Muscle layer of colon (tissue), 2 donors: ENCODE measurements around the gene RUBCNL.
A peak's percentile ranks its signal among the peaks of the same experiment; 100 is the strongest.
"Not testable (repeated sequence)": the region's sequence is repeated elsewhere in the genome, so short reads cannot be mapped to it uniquely, and the experiment has no call there.

Source experiments
- H3K27ac ChIP-seq: one replicate; pipeline ENCODE4 v1.7.0; 2013; ENCODE audit warnings: low read depth, mild to moderate bottlenecking, low read length, moderate library complexity
- H3K27me3 ChIP-seq, 2 donors: one replicate each; pipeline ENCODE4 v1.7.0; 2013; ENCODE audit warnings: low read length in 2 of 2, mild to moderate bottlenecking in 2 of 2; ENCODE audit not compliant: insufficient read depth in 2 of 2, control insufficient read depth in 1 of 2
- H3K36me3 ChIP-seq: one replicate; pipeline ENCODE4 v1.7.0; 2013; ENCODE audit warnings: mild to moderate bottlenecking, low read length; ENCODE audit not compliant: insufficient read depth
- H3K4me1 ChIP-seq: one replicate; pipeline ENCODE4 v1.7.0; 2013; ENCODE audit warnings: mild to moderate bottlenecking, low read length; ENCODE audit not compliant: insufficient read depth
- H3K4me3 ChIP-seq, 2 donors: one replicate each; pipeline ENCODE4 v1.7.0; 2013; ENCODE audit warnings: low read length in 2 of 2, low read depth in 1 of 2, mild to moderate bottlenecking in 1 of 2, moderate library complexity in 1 of 2
- H3K9ac ChIP-seq: one replicate; pipeline ENCODE4 v1.7.0; 2013; ENCODE audit warnings: low read length
- H3K9me3 ChIP-seq: one replicate; pipeline ENCODE4 v1.7.0; 2013; ENCODE audit warnings: mild to moderate bottlenecking, low read length
- donor health status: abdominal sarcoma.
- donor health status: Adenocarcinoma of cecum.

Gene RUBCNL, protein sequence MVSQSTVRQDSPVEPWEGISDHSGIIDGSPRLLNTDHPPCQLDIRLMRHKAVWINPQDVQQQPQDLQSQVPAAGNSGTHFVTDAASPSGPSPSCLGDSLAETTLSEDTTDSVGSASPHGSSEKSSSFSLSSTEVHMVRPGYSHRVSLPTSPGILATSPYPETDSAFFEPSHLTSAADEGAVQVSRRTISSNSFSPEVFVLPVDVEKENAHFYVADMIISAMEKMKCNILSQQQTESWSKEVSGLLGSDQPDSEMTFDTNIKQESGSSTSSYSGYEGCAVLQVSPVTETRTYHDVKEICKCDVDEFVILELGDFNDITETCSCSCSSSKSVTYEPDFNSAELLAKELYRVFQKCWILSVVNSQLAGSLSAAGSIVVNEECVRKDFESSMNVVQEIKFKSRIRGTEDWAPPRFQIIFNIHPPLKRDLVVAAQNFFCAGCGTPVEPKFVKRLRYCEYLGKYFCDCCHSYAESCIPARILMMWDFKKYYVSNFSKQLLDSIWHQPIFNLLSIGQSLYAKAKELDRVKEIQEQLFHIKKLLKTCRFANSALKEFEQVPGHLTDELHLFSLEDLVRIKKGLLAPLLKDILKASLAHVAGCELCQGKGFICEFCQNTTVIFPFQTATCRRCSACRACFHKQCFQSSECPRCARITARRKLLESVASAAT

DNA sequence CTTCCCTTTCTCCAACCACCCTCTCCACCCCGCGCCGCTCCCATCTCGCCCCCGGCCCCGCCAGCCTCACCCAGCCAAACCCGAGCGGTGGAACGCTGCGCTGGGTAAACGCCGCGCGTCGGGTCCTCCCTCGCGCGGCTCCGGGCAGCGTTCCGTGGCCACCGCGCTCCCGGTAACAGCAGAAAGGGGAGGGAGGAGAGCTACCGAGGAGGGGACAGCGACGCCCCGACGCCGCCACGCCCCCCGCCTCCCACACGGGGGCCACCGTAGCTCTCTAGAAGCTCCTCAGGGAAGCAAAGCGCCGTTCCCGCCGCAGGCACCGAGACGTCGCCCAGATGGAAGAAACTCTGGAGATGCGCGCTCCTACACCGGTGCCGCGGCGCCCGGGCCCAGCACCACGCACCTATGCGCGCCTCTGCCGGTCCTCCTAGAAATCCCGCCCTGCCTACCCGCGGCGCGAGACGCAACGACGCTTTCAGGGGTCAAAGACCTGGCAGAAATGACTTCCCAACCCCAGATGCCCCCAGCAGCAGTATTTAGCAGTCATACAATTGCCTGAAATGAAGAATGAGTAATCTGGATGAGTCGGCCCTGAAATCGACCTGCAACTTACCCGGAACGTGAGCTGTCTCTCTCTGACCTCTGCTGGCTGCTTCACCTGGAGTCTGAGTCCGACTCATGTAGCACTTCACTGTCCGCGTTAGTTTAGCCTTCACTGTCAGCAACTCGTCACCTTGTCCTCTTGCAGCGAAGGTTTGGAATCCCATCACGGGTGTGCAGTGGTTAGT is at the start of gene RUBCNL:
Gene RUBCNL (minus strand): TSS at position 189 of the 788 bp plus-strand sequence. CDS start 14,777 bp downstream, outside the sequence.
- Histone ChIP-seq H3K9ac (no peak within 1 kb of the TSS), H3K27ac (peak within 1 kb of the TSS; percentile 52), H3K36me3 (no peaks in the 10 kb centered on the region), H3K4me3 (peak within 1 kb of the TSS; percentile 5 to 50), H3K9me3 (no peaks in the 10 kb centered on the region), H3K4me1 (no peaks in the 10 kb centered on the region), H3K27me3 (peaks cover 0 to 10% of the 10 kb centered on the region in 2 donors)

DNA sequence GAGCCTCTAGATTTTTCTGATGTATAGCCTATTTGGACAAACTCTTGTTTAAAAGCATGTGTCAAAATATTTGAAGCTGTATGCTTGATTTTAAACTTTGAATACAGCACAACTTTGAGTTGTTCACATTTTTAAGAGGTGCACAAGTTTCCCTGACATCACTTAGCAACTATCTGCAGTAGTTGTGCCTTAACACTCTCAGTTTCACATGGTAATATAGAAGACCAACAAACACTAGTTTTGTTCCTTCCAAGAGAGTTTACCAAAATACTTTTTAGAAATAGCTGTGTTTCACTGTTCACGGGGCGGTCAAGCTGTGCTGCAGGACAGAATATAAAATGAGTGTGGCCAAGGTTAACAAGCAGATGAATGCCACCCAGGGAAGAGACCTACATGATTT is 42.5 kb upstream of the RUBCNL start:
- not testable (repeated sequence) for H3K4me1 ChIP-seq, H3K36me3 ChIP-seq, H3K27ac ChIP-seq, H3K9ac ChIP-seq, H3K27me3 ChIP-seq, H3K9me3 ChIP-seq, H3K4me3 ChIP-seq

DNA sequence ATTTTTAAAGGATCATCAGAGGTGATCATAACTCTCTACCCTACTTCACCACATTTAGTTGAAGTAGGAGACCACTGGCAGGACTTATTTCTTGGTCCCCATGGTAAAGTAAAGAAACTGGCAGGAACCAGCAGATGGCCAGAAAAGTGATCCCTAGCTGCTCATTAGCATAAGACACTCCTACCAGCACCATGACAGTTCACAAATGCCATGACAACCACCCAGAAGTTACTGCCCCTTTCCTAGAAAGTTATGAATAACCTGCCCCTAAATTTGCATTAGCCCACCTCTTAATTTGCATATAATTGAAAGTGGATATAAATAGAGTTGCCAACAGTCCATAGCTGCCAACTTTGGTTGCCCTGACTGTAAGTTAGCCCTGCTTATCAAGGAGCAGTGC is 18.4 kb upstream of the RUBCNL start:
- no peak overlapping the region for H3K27ac ChIP-seq
- H3K4me3 ChIP-seq, result no peak overlapping the region
- no peak overlapping the region for H3K9ac ChIP-seq
- H3K4me1 ChIP-seq, result no peaks in the 10 kb centered on the region
- no peaks in the 10 kb centered on the region for H3K9me3 ChIP-seq
- H3K27me3 ChIP-seq, result no peaks in the 10 kb centered on the region
- no peaks in the 10 kb centered on the region for H3K36me3 ChIP-seq

DNA sequence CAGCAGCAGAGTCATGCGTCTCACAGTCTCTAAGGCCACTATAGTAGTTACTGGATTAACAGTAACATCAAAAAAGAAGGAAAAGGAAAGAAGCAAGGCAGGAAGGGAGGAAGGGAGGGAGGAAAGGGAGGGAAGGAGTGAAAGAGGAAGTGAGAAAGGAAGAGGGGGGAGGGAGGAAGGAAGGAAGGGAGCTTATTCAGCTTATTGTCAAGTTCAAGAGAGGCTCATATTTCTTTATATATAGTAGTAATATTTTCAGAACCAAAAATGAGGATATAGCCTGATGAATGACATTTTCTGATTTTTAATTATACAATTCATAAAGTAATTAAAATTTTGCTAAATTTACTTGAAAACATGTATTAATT is 17.7 kb upstream of the RUBCNL start:
- Histone ChIP-seq H3K4me1 (no peaks in the 10 kb centered on the region), H3K27me3 (no peaks in the 10 kb centered on the region), H3K9ac (no peak overlapping the region), H3K36me3 (no peaks in the 10 kb centered on the region), H3K4me3 (no peak overlapping the region), H3K9me3 (no peaks in the 10 kb centered on the region), H3K27ac (peak overlapping the region; percentile 23)

DNA sequence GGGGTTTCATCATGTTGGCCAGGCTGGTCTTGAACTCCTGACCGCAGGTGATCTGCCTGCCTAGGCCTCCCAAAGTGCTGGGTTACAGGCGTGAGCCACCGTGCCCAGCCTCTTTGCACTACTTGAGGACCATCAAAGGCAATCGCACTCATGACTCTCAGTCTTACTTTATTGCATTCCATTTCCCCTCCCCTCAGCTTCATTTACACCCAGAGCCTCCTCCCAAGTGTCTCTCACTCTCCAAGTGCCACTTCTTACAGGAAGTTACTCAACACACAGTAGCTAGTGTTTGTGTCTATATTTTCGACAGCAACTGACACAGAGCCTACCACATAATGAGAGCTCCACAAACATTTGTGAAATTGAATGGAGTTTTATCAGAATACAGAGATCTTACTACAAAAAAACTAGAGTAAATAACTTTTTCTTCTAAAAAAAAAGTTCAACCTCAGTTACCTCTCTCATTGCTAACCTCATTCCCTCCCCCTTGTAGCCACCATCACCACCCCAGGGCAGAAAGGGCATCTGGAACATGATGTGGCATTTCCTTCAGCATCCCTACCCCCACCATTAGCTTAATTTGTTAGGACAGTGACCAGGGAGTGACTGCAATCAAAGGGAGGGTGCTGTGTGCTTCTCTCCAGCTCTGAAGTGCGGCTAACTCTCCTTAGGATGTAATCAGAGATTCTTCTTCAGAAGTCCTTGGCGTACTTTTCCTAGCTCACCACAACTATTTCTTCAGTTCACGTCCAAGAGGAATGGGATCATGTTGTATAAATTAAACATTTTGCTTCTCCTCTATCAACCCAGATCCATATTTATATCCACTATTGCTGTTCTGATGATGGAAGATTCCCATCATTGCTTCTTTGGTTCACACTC is 17.0 kb upstream of the RUBCNL start:
- no peak overlapping the region for H3K4me3 ChIP-seq
- H3K27ac ChIP-seq, result no peak overlapping the region
- no peaks in the 10 kb centered on the region for H3K9me3 ChIP-seq
- no peak overlapping the region for H3K9ac ChIP-seq
- no peaks in the 10 kb centered on the region for H3K27me3 ChIP-seq
- H3K36me3 ChIP-seq, result no peaks in the 10 kb centered on the region
- no peaks in the 10 kb centered on the region for H3K4me1 ChIP-seq

DNA sequence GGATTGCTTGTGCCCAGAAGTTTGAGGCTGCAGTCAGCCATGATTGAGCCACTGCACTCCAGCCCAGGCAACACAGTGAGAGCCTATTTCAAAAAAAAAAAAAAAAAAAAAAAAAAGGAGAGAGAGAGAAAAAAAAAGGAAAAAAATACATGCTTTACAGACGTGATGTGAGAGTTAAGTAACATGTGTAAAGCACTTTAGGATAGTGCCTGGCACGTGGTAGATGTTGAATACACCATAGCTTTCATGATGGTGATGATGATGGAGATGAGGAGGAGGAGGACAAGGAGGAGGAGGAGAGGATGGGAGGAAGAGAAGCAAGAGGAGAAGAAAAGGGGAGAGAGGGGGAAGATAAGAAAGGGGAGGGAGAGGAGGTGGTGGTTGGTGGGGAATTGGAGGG is 15.1 kb upstream of the RUBCNL start:
- no peak overlapping the region for H3K4me3 ChIP-seq
- H3K36me3 ChIP-seq, result no peaks in the 10 kb centered on the region
- no peaks in the 10 kb centered on the region for H3K27me3 ChIP-seq
- H3K4me1 ChIP-seq, result no peaks in the 10 kb centered on the region
- H3K9me3 ChIP-seq, result no peaks in the 10 kb centered on the region
- H3K9ac ChIP-seq, result no peak overlapping the region
- H3K27ac ChIP-seq, result no peak overlapping the region

DNA sequence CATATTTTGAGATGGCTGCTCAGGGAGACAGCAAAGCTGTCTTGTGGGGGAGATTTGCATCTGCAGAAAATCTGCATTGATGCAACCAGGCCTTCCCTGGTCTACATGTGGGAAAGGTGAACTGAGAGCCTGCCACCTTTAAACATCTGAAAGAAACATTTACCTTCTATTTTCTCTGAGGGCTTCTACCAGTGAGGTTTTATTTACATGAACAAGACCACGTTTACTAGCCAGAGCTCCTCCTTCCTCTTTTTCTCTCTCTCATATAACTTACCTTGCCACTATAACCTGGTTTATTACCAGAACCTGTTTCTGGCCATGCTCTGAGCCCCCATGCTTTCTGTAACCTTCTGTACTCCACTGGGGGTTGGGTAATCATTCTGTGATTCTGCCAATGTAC is 14.4 kb upstream of the RUBCNL start:
- no peaks in the 10 kb centered on the region for H3K27me3 ChIP-seq
- no peak overlapping the region for H3K9ac ChIP-seq
- H3K27ac ChIP-seq, result no peak overlapping the region
- no peaks in the 10 kb centered on the region for H3K36me3 ChIP-seq
- H3K4me1 ChIP-seq, result no peaks in the 10 kb centered on the region
- H3K4me3 ChIP-seq, result no peak overlapping the region
- H3K9me3 ChIP-seq, result no peaks in the 10 kb centered on the region

DNA sequence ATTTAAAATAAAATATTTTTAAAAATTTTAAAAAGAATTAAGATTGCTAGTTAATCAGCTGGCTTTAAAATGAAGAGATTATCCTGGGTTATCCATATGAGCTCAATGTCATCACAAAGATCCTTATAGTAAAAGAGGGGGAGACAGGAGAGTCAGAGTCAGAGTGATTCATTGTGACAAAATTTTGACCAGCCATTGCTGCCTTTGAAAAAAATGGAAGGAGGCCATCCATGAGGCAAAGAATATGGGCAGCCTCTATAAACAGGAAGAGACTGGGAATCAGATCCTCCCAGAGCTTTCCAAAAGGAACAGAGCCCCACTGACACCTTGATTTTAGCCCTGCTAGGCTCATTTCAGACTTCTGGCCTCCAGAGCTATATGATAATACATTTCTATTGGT is 9.3 kb upstream of the RUBCNL start:
- Histone ChIP-seq H3K9me3 (no peaks in the 10 kb centered on the region), H3K27ac (no peak overlapping the region), H3K4me3 (no peak overlapping the region), H3K4me1 (no peaks in the 10 kb centered on the region), H3K9ac (no peak overlapping the region), H3K27me3 (no peaks in the 10 kb centered on the region), H3K36me3 (no peaks in the 10 kb centered on the region)

DNA sequence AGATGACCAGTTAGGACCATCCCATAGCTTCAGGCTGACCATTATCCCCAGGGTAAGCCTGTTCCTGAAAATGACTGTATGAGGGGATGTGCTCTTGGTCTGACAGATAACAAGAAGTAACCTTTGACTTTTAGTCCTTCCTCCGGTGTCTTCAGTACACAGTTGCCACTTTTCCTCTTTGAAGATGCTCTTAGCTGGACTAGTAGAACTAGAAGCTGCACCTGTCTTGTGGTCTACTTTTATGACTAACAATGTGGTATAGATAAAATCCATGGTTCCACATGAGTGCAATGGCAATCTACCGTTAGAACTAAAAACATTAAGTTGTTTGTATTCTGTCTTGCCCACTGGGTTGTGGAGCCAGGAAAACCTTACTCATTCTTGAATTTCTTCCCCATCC is 5.9 kb upstream of the RUBCNL start:
- H3K9me3 ChIP-seq, result no peaks in the 10 kb centered on the region
- H3K36me3 ChIP-seq, result no peaks in the 10 kb centered on the region
- H3K27me3 ChIP-seq, result no peaks in the 10 kb centered on the region
- no peak overlapping the region for H3K9ac ChIP-seq
- H3K4me3 ChIP-seq, result no peak overlapping the region
- H3K4me1 ChIP-seq, result no peaks in the 10 kb centered on the region
- no peak overlapping the region for H3K27ac ChIP-seq

DNA sequence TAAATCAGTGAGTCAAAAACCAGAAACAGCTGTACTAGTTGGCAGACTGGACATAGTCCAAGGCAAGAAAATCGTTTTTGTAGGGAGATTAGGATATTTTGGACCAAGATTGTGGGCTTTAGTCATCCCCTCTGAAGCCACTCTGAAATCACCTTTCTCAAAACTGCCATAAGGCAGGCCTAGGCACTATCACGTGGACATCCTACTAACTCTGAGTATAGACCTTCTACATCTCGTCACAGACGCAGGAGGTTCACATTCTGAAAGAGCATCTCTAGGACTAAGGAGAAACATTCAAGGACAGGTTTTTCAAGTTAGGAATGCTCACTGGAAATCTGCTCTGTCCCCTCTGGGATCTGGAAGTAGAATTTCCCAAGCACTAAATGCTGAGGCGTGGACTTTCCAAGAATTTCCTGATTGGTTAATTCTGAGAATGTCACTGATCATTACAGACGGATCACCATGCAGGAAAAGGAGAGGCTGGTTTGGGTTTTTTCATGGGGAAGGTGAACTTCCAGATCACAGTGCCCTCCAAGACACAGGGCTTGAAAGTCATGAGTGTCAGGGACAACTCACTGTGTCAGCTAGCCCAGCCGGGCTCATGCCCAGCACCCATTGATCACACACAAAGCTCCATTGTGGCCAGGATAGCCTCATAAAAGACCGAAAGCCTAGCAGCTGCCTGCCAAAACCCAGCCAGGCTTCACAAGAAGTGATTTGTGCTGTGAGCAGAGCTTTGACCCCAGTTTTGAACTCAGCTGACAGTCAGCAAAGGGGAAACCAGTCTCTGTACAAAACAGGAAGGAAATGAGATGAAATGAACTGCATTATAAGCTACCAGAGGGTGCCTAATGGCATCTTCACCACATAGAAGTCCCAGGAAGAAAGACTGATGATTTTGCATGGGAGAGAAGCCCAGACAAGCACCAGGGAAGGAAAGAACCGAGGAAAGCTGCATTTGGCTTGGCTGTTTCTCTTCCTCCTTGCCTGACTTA is 2.7 kb upstream of the RUBCNL start:
- no peaks in the 10 kb centered on the region for H3K4me1 ChIP-seq
- no peak overlapping the region for H3K27ac ChIP-seq
- H3K27me3 ChIP-seq, result peaks cover 0 to 10% of the 10 kb centered on the region in 2 donors
- H3K36me3 ChIP-seq, result no peaks in the 10 kb centered on the region
- H3K4me3 ChIP-seq, result no peak overlapping the region
- no peak overlapping the region for H3K9ac ChIP-seq
- H3K9me3 ChIP-seq, result no peaks in the 10 kb centered on the region
